HAP-1 (cell line): ENCODE measurements around the gene ACLY.
"Not testable (repeated sequence)": the region's sequence is repeated elsewhere in the genome, so short reads cannot be mapped to it uniquely, and the experiment has no call there.

Experiments used
- DNase-seq, 2 experiments: peaks; one replicate each; pipeline ENCODE4 v3.0.0-alpha.2; 2016 to 2020; ENCODE audit warnings: low spot score in 2 of 2
- H3K27me3 ChIP-seq: fragments of 250-450 bp; sonication (Bioruptor Pico); 2 replicates; pipeline ENCODE4 v1.5.1; 2020; ENCODE audit warnings: low read depth, mild to moderate bottlenecking, moderate library complexity
- H3K36me3 ChIP-seq: fragments of 250-450 bp; sonication (Bioruptor Pico); replicated peaks from 2 replicates; pipeline ENCODE4 v1.5.1; 2020; ENCODE audit warnings: mild to moderate bottlenecking
- H3K4me1 ChIP-seq: fragments of 250-450 bp; sonication (Bioruptor Pico); 2 replicates; pipeline ENCODE4 v1.5.1; 2020; ENCODE audit warnings: mild to moderate bottlenecking
- H3K4me3 ChIP-seq: fragments of 250-450 bp; sonication (Bioruptor Pico); 2 replicates; pipeline ENCODE4 v1.5.1; 2020; ENCODE audit warnings: mild to moderate bottlenecking, moderate library complexity
- H3K9me3 ChIP-seq: fragments of 250-450 bp; sonication (Bioruptor Pico); 2 replicates; pipeline ENCODE4 v1.5.1; 2020; ENCODE audit warnings: mild to moderate bottlenecking, moderate library complexity
- in situ Hi-C: fragments of 300-500 bp; cut with MboI; formaldehyde crosslinking; loops from 3 replicates; pipeline ENCODE4 v1.14.3; 2020; ENCODE audit warnings: low sequenced_read_pairs, inconsistent platforms, mixed read lengths

Gene ACLY

GRCh38 chr17:41868568-41868967, 50.2 kb downstream of the ACLY start:
- in situ Hi-C loops: no loop called here
- Histone ChIP-seq H3K36me3 (peaks cover 65% of the 10 kb centered on the region), H3K27me3 (no peaks in the 10 kb centered on the region), H3K9me3 (no peaks in the 10 kb centered on the region), H3K4me3 (no peak overlapping the region), H3K4me1 (peaks cover 5% of the 10 kb centered on the region)
- no peak for DNase-seq

GRCh38 chr17:41865596-41865893, 53.2 kb downstream of the ACLY start:
- H3K9me3 ChIP-seq: no peaks in the 10 kb centered on the region
- H3K27me3 ChIP-seq: no peaks in the 10 kb centered on the region
- peak overlapping the region; percentile 99 for H3K4me3 ChIP-seq
- peaks cover 40% of the 10 kb centered on the region for H3K36me3 ChIP-seq
- H3K4me1 ChIP-seq: peaks cover 13% of the 10 kb centered on the region
- in situ Hi-C loops: no loop called here
- DNase-seq: no peak

GRCh38 chr17:41864836-41865595, 53.7 kb downstream of the ACLY start, which contains the start of gene KLHL11:
TSS of gene KLHL11 (minus strand) at chr17:41865423. CDS start at chr17:41865370, 53 bp downstream.
- Histone ChIP-seq H3K4me1 (peaks cover 13% of the 10 kb centered on the region), H3K9me3 (no peaks in the 10 kb centered on the region), H3K4me3 (peak within 1 kb of the TSS; percentile 99), H3K36me3 (peaks cover 34% of the 10 kb centered on the region), H3K27me3 (no peaks in the 10 kb centered on the region)
- DNase-seq: peak; percentile 89 to 93
- in situ Hi-C loops: no loop called here

GRCh38 chr17:41864498-41864835, 54.3 kb downstream of the ACLY start:
- peaks cover 29% of the 10 kb centered on the region for H3K36me3 ChIP-seq
- H3K4me3 ChIP-seq: peak overlapping the region; percentile 99
- H3K4me1 ChIP-seq: peaks cover 13% of the 10 kb centered on the region
- in situ Hi-C loops: no loop called here
- DNase-seq: peak in 1 of 2 experiments; percentile 13
- H3K27me3 ChIP-seq: no peaks in the 10 kb centered on the region
- H3K9me3 ChIP-seq: no peaks in the 10 kb centered on the region

GRCh38 chr17:41863074-41863848, 55.5 kb downstream of the ACLY start:
- in situ Hi-C loops: no loop called here
- Histone ChIP-seq H3K4me1 (peaks cover 13% of the 10 kb centered on the region), H3K27me3 (no peaks in the 10 kb centered on the region), H3K9me3 (no peaks in the 10 kb centered on the region), H3K36me3 (peaks cover 24% of the 10 kb centered on the region), H3K4me3 (peak overlapping the region; percentile 99)
- DNase-seq: no peak

- H3K4me3 ChIP-seq: no peak overlapping the region
- H3K4me1 ChIP-seq: peaks cover 13% of the 10 kb centered on the region
- H3K36me3 ChIP-seq: peaks cover 6% of the 10 kb centered on the region
- no peaks in the 10 kb centered on the region for H3K27me3 ChIP-seq
- no peaks in the 10 kb centered on the region for H3K9me3 ChIP-seq
- no peak for DNase-seq
- in situ Hi-C loops: no loop called here
Observed at GRCh38 chr17:41860254-41860931, 58.4 kb downstream of the ACLY start.

GRCh38 chr17:41851382-41851781, 67.4 kb downstream of the ACLY start:
- H3K9me3 ChIP-seq, H3K27me3 ChIP-seq, DNase-seq, H3K4me3 ChIP-seq, H3K4me1 ChIP-seq, in situ Hi-C loops: not testable (repeated sequence)
- peaks cover 27% of the 10 kb centered on the region for H3K36me3 ChIP-seq

GRCh38 chr17:41849251-41849990, 69.3 kb downstream of the ACLY start:
- no peak overlapping the region for H3K4me3 ChIP-seq
- H3K36me3 ChIP-seq: peaks cover 18% of the 10 kb centered on the region
- H3K9me3 ChIP-seq: no peaks in the 10 kb centered on the region
- H3K27me3 ChIP-seq: no peaks in the 10 kb centered on the region
- no peak for DNase-seq
- in situ Hi-C loops: no loop called here
- no peaks in the 10 kb centered on the region; the same call in 1 of the 2 replicates for H3K4me1 ChIP-seq

- Histone ChIP-seq H3K4me1 (no peaks in the 10 kb centered on the region; the same call in 1 of the 2 replicates), H3K36me3 (peaks cover 11% of the 10 kb centered on the region), H3K4me3 (no peak overlapping the region), H3K27me3 (no peaks in the 10 kb centered on the region), H3K9me3 (no peaks in the 10 kb centered on the region)
- DNase-seq: no peak
- in situ Hi-C loops: no loop called here
Observed at GRCh38 chr17:41848788-41849187, 70.0 kb downstream of the ACLY start.

- no peak for DNase-seq
- Histone ChIP-seq H3K27me3 (no peaks in the 10 kb centered on the region), H3K9me3 (no peaks in the 10 kb centered on the region), H3K4me3 (no peak overlapping the region), H3K36me3 (no peaks in the 10 kb centered on the region), H3K4me1 (no peaks in the 10 kb centered on the region)
- in situ Hi-C loops: no loop called here
Observed at GRCh38 chr17:41844971-41845370, 73.8 kb downstream of the ACLY start.

GRCh38 chr17:41840781-41841180, 78.0 kb downstream of the ACLY start:
- H3K4me3 ChIP-seq, DNase-seq, H3K4me1 ChIP-seq, in situ Hi-C loops, H3K27me3 ChIP-seq, H3K9me3 ChIP-seq, H3K36me3 ChIP-seq: not testable (repeated sequence)

- H3K36me3 ChIP-seq, H3K27me3 ChIP-seq, H3K9me3 ChIP-seq, H3K4me1 ChIP-seq, H3K4me3 ChIP-seq, DNase-seq, in situ Hi-C loops: not testable (repeated sequence)
Observed at GRCh38 chr17:41839448-41839847, 79.3 kb downstream of the ACLY start.

GRCh38 chr17:41837761-41838538, 80.8 kb downstream of the ACLY start, which contains the start of gene KLHL10:
TSS of gene KLHL10 (plus strand) at chr17:41837825. CDS start at chr17:41837933, 108 bp downstream.
- Histone ChIP-seq H3K27me3 (no peaks in the 10 kb centered on the region), H3K9me3 (no peaks in the 10 kb centered on the region), H3K4me1 (peaks cover 8% of the 10 kb centered on the region), H3K36me3 (peaks cover 15% of the 10 kb centered on the region), H3K4me3 (no peak within 1 kb of the TSS)
- in situ Hi-C loops: no loop called here
- no peak for DNase-seq
